Measurements from ENCODE around the gene TCF25.

GRCh38 chr16:89910717-89911354, 37.4 kb downstream of the TCF25 start:
- TF ChIP-seq CTCF (IDR thresholded peaks at IDR 0.05) (no peak), ZNF121 (CRISPR knock-in tag; IDR thresholded peaks at IDR 0.05) (no peak), ZNF317 (CRISPR knock-in tag; IDR thresholded peaks at IDR 0.05; ENCODE audit: borderline replicate concordance, low read depth) (no peak), ATF3 (CRISPR knock-in tag; conservative IDR thresholded peaks at IDR 0.05) (no peak), ATF2 (CRISPR knock-in tag; IDR thresholded peaks at IDR 0.05; ENCODE audit: borderline replicate concordance, low read depth) (no peak), ESRRA (CRISPR knock-in tag; IDR thresholded peaks at IDR 0.05; ENCODE audit: borderline replicate concordance) (no peak), TCF7 (CRISPR knock-in tag; IDR thresholded peaks at IDR 0.05; ENCODE audit: low read depth) (no peak), KAT7 (CRISPR knock-in tag; IDR thresholded peaks at IDR 0.05; ENCODE audit: borderline replicate concordance) (no peak), ZSCAN18 (CRISPR knock-in tag; IDR thresholded peaks at IDR 0.05) (no peak), ZNF232 (CRISPR knock-in tag; IDR thresholded peaks at IDR 0.05) (no peak), CBFB (CRISPR knock-in tag; IDR thresholded peaks at IDR 0.05; ENCODE audit: low read depth) (no peak), ZBTB43 (CRISPR knock-in tag; IDR thresholded peaks at IDR 0.05) (no peak), ZNF425 (CRISPR knock-in tag; conservative IDR thresholded peaks at IDR 0.05) (no peak)
